GM19463 (cell line): ENCODE results near the gene SATB2.

Experiments used
- ATAC-seq: cut with Tn5 transposase; IDR thresholded peaks from one replicate; pipeline ENCODE4 v1.9.1; 2021; ENCODE audit warnings: mild to moderate bottlenecking, moderate library complexity; ENCODE audit not compliant: unreplicated experiment

Gene SATB2

DNA sequence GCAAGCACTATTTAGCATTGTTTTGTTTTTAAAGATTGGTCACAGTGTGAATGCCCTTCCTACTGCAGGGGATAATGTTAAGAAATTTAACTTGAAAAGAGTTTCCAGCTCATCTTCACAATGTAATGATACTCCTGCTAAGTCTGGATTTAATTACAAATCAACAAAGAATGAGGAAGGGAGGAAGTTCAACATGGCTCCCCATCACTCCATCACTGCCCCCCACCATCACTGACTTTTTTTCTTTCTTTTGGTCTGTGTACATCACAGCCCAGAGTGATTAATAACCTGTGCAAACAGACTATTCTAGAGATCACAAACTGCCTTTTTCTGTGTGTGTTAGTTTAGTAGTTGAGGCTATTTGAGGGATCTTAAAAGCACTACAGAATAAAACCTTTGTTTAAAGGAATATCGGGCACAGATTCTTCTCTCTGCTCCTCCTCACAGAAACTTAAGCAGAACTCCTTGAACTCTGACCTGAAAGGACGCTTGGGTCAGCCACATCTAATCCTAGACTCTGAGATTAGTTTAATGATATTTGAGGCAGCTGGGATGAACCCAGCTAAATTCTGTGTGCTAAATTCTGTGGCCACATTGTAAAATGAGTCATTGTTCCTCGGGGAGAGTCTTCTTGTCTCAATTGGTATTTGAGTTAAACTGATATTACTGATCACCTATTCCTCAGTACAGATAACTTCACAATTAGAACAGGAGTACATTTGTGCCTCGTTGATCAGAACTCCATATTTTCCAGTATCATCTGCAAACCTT, 47.8 kb downstream of the SATB2 start:
- ATAC-seq: no peak

- no peak for ATAC-seq
Observed at GRCh38 chr2:199407421-199407820, 50.3 kb downstream of the SATB2 start.

- ATAC-seq: no peak
Observed at GRCh38 chr2:199405241-199405640, 52.5 kb downstream of the SATB2 start.

GRCh38 chr2:199404841-199405240, 52.9 kb downstream of the SATB2 start:
- no peak for ATAC-seq

GRCh38 chr2:199395311-199395710, 62.4 kb downstream of the SATB2 start:
- no peak for ATAC-seq

DNA sequence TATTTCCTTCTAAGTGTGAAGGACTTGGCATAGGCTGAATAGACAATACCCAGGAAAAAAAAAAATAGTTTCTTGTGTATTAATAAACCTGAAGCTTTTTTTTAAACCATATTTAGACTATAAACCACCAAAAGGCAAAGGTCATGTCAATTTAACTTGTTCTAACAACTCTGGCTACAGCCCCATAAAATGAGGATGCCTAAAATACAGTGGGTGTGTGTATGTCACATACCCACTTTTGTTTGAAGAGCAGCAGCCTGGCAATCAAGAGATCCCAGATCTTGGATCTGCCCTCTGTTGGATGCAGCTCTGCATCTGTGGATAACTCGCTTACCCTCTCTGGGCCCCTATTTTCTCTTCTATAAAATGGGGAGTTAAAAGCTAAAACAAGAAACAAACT, 65.4 kb downstream of the SATB2 start:
- no peak for ATAC-seq

DNA sequence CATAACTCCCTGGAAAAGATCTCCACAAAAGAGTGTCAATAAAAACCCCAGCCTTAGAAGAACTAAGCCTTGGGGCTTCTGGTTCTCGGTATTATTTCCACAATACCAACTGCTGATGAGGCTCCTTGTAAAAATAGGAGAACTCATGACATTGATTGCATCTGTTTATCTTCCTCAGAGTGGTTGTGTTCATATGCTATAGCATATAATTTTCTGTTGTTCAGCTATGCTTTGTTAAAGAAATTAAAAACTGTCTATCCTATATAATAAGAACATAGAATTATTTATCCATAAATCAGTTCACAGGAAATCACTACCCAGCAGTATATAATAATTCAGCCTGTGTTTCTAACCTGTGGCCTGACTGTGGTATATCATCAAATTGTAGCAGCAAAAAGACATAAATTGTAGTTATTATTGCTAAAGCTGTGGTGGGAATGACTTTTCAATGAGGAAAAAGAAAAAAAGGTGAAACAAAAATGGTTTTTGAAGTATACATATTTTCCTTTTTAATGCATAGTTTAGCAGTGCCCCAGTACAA, 68.9 kb downstream of the SATB2 start:
- no peak for ATAC-seq

DNA sequence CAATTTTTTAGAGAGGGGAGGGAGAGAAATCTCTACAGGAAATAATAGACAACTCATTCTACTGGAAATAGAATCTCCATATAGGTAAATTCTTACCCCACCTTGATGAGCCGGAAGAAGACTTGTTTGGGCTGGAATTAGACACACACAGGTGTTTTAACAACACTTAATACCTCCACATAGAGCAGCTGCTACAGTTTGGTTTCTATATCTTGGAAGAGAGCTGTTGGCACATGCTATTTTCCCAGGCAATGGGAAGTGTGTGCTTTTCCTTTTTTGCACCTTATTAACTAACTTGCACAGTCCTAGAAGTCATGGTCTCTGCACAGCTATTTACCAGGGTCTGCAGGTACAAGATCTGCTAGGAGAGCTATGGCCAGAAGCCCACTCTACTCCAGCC, 73.7 kb downstream of the SATB2 start:
- ATAC-seq: no peak

- ATAC-seq: no peak
Observed at GRCh38 chr2:199383021-199383420, 74.7 kb downstream of the SATB2 start.

GRCh38 chr2:199382091-199382490, 75.6 kb downstream of the SATB2 start:
- no peak for ATAC-seq

GRCh38 chr2:199381531-199381930, 76.2 kb downstream of the SATB2 start:
- ATAC-seq: no peak

DNA sequence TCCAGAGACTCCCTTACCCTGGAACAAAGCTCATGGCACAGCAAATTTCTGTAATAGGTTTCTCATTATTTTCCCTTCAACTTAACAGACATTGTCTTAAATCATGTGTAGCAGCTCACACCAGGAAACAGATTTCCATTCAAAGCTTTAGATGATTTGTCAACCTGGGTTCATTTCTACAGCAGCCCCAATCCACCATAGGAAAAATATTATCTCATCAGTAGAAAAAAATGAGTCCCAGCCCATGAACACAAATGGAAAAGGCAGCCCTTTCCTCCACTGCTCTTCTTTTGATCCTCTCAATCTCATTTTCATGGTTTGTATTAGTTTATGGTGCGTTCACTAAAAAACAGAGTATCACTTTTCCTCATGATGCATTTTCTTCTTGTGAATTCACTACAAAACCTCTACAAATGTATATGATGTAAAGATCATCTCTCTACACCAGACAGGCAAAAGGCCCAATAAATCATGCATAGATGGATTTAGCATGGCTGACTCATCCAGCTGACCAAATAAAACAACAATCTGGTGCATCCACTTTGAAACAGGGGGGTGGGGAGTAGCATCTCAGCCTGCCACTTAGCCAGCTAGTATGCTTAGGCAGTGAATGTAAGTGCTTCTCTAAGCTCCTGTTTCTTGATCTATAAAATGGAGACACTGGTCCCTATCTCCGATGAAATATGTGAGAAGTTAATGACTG, 78.6 kb downstream of the SATB2 start:
- no peak for ATAC-seq

DNA sequence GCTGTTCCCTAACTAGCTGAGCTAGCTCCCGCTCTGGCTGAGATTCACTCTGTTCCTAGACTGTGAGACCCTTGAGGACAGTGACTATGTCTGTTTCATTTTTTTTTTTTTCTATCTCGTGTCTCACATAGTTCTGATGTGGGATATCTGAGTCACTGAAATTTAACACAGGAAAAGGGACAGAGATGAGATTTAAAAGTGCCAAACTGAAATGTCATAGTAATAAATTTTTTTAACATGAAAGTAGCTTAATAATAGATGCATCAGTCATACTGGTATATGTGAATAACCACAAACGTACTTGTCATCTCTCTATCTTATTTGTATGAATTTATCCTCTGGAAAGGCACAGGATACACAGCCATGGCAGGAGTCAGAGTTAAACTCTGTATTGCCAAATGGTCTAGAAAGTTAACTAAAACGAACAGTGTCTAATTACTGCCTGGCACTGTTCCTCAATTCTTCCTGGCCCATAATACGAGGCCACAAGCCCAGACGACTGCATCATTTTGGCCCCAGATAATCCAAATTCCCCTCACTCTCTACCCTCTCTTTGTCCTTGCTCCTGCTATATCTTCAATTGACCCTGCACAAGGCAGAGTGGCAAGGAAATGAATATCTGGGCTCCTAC, 87.5 kb downstream of the SATB2 start:
- ATAC-seq: no peak

- ATAC-seq: no peak
Observed at GRCh38 chr2:199366406-199366805, 91.3 kb downstream of the SATB2 start.

DNA sequence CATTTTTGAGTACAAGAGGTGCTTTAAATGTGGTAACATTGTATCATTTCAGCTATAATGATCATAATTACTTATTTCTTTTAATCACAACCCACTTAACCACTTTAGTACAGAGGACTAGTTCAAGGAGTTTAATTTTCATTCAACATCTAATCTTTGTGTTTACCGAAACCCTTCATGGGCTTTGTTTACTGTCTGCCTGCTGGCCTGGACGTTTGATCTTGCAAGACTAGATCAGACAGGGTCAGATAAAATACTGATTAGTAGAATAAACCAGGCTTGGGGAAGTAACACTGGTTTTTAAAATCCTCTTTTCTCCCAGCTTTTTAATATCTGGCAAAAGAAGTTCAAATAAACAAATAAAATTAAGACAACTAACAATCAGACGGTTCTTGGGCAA, 93.6 kb downstream of the SATB2 start:
- no peak for ATAC-seq

- no peak for ATAC-seq
Observed at GRCh38 chr2:199356412-199356811, 101.3 kb downstream of the SATB2 start.

DNA sequence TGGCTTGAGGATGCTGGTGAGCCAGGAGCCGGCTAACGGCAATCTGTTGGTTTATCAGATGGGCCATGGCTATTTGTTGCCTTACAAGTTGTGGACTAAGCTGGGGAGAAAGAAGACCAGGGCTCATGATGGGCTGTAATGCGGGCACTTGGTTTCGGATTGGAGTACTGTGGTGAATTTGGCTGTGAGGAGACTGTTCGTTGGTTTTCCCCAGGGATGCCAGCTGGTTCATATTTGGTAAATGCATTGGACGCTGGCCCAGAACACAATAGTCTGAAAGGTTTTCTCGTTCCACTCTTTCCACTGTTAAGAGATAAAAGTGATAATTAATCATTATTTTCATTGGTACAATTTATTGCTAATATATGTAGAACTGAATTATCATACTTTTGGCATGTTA, 108.9 kb downstream of the SATB2 start:
- ATAC-seq: no peak

DNA sequence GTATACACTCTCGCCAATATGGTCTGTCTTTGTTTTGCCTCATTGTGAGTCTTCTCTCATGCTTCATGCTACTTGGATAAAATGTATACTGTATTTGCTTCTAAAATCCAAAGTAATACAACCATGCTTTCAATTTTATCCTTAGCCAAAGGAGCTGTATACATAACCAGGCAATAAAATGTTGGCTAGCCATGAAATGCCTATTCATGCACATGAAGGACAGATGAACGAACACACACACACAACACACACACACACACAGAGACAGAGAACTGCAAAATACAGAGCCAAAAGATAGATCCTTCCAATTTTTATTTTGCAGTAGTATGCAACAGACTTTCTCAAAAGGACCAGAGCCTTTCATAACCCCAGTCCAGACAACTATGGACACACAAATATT, 113.7 kb downstream of the SATB2 start:
- ATAC-seq: no peak

DNA sequence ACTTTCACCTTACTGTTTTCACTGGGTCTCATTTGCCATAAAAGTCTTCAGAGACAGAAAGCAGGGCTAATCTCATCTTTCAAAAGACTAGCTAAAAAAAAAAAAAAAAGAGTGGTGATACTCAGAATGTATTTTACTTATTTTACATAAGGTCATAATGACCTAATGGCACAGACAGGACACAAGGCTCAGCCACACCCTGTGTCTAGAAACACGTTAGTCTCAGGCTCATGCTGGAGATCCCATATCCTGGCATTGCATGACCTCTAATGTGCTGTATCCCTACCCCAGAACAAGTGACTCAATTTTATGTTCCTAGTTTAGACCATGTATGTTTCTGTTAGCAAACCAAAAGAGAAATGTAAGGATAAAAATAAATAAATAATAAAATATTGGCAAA, 115.4 kb downstream of the SATB2 start:
- no peak for ATAC-seq

- no peak for ATAC-seq
Observed at GRCh38 chr2:199341123-199341522, 116.6 kb downstream of the SATB2 start.

DNA sequence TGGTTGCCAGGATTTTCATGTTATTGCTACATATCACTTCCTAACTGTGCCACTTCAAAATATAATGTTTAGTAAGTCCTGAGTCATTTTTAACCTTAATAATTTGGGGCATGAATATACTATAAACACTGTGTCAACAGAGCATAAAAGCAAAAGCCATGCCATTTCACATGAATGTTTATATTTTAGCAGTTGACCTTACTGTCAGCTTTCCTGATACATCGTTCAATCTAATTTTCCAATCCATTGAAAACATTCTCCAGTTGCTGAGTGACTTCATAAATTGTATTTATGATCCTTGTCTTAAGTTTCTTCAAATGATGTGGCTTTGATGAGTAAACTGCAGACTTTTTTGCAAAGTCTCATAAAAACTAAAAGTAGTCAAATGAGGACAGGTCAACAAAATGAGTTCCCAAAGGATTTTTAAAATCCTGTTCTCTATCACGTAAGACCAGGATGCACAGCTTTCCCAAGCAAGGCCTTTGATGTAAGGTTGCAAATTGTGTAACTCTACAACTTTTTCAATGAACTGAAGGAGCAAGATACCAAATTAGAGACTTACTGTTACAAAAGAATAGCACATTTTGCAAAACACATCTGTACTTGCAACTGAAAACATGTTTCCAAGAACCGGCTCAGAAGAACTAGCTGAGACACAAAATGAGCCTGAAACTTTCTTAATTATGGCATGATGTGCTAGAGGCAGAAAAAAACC, 117.7 kb downstream of the SATB2 start:
- no peak for ATAC-seq
